ENCODE results near the gene MYH15. TPM values are rescaled to one million over a fixed set of nuclear protein-coding genes. Genes with fewer than 3 reads are reported as not detected.

MYH15 gene
- total RNA-seq, 1 donor = 0.36 TPM

- Histone ChIP-seq H3K27me3 (ENCODE audit: insufficient read depth, low read length) (no peaks in the 10 kb centered on the region), H3K36me3 (ENCODE audit: insufficient read depth, low read length) (no peaks in the 10 kb centered on the region), H3K4me2 (ENCODE audit: insufficient read depth, low read length) (peak overlapping the region; percentile 13), H4K20me1 (ENCODE audit: insufficient read depth, low read length) (no peaks in the 10 kb centered on the region), H3K27ac (ENCODE audit: low read depth, low read length) (peak overlapping the region; percentile 10), H3K9me3 (ENCODE audit: low read depth, low read length) (no peaks in the 10 kb centered on the region), H3K79me2 (ENCODE audit: insufficient read depth, low read length) (no peaks in the 10 kb centered on the region), H3K4me1 (ENCODE audit: insufficient read depth, low read length) (peaks cover 18% of the 10 kb centered on the region), H2AFZ (ENCODE audit: low read length) (peak overlapping the region; percentile 58), H3K4me3 (ENCODE audit: insufficient read depth, low read length) (no peak overlapping the region)
- DNase-seq (ENCODE audit: insufficient read length, low spot score, missing footprints) = no peak
- TF ChIP-seq CTCF (IDR thresholded peaks at IDR 0.05; ENCODE audit: extremely low read depth, low read depth, low read length) = peak; percentile 58
These were observed 42.1 kb upstream of the MYH15 start for GRCh38 chr3:108552267-108553159.

DNA sequence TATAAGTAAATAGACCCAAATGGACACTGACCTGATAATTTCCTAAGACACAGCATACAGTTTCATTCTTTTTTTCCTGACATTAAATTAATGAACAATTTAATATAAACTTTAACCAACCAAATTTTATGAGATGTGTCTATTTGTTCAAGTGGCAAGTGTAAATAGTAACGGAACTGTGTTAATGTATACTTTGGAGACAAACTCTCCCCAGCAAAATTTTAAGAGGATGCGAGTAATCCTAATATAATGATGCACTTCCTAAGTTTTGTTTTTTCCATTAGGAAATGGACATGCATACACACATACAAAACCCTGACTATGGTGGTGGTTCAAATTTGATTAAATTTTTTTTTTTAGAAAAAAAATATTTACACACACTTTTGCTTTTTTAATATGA is 38.5 kb upstream of the MYH15 start:
- Histone ChIP-seq H3K27me3 (ENCODE audit: insufficient read depth, low read length) (no peaks in the 10 kb centered on the region), H3K4me3 (ENCODE audit: insufficient read depth, low read length) (no peak overlapping the region), H3K27ac (ENCODE audit: low read depth, low read length) (no peak overlapping the region)

GRCh38 chr3:108548304-108548703 is 37.9 kb upstream of the MYH15 start:
- H3K79me2 ChIP-seq (ENCODE audit: insufficient read depth, low read length) = no peaks in the 10 kb centered on the region
- H3K4me3 ChIP-seq (ENCODE audit: insufficient read depth, low read length) = no peak overlapping the region
- no peaks in the 10 kb centered on the region for H3K9me3 ChIP-seq (ENCODE audit: low read depth, low read length)
- no peak overlapping the region for H3K27ac ChIP-seq (ENCODE audit: low read depth, low read length)
- DNase-seq (ENCODE audit: insufficient read length, low spot score, missing footprints) = no peak
- peaks cover 9% of the 10 kb centered on the region for H3K36me3 ChIP-seq (ENCODE audit: insufficient read depth, low read length)
- H3K27me3 ChIP-seq (ENCODE audit: insufficient read depth, low read length) = no peaks in the 10 kb centered on the region
- no peaks in the 10 kb centered on the region for H4K20me1 ChIP-seq (ENCODE audit: insufficient read depth, low read length)
- H3K4me1 ChIP-seq (ENCODE audit: insufficient read depth, low read length) = peaks cover 12% of the 10 kb centered on the region
- no peak overlapping the region for H2AFZ ChIP-seq (ENCODE audit: low read length)
- TF ChIP-seq CTCF (IDR thresholded peaks at IDR 0.05; ENCODE audit: extremely low read depth, low read depth, low read length) = no peak
- H3K4me2 ChIP-seq (ENCODE audit: insufficient read depth, low read length) = no peak overlapping the region

More for the DNA sequence above, 38.5 kb upstream of the MYH15 start:
- Histone ChIP-seq H2AFZ (ENCODE audit: low read length) (no peak overlapping the region), H3K79me2 (ENCODE audit: insufficient read depth, low read length) (no peaks in the 10 kb centered on the region), H3K4me1 (ENCODE audit: insufficient read depth, low read length) (peaks cover 12% of the 10 kb centered on the region), H3K9me3 (ENCODE audit: low read depth, low read length) (no peaks in the 10 kb centered on the region), H3K4me2 (ENCODE audit: insufficient read depth, low read length) (no peak overlapping the region), H3K36me3 (ENCODE audit: insufficient read depth, low read length) (peaks cover 3% of the 10 kb centered on the region), H4K20me1 (ENCODE audit: insufficient read depth, low read length) (no peaks in the 10 kb centered on the region)
- no peak for TF ChIP-seq CTCF (IDR thresholded peaks at IDR 0.05; ENCODE audit: extremely low read depth, low read depth, low read length)
- DNase-seq (ENCODE audit: insufficient read length, low spot score, missing footprints) = no peak

GRCh38 chr3:108546692-108547091 is 36.3 kb upstream of the MYH15 start:
- Histone ChIP-seq H3K4me2 (ENCODE audit: insufficient read depth, low read length) (peak overlapping the region; percentile 72), H3K4me1 (ENCODE audit: insufficient read depth, low read length) (peaks cover 5% of the 10 kb centered on the region), H3K4me3 (ENCODE audit: insufficient read depth, low read length) (peak overlapping the region; percentile 36)

More at GRCh38 chr3:108546692-108547091, 36.3 kb upstream of the MYH15 start:
- H3K27ac ChIP-seq (ENCODE audit: low read depth, low read length) = peak overlapping the region; percentile 4
- peak overlapping the region; percentile 56 for H2AFZ ChIP-seq (ENCODE audit: low read length)
- H3K9me3 ChIP-seq (ENCODE audit: low read depth, low read length) = no peaks in the 10 kb centered on the region
- H4K20me1 ChIP-seq (ENCODE audit: insufficient read depth, low read length) = no peaks in the 10 kb centered on the region
- TF ChIP-seq CTCF (IDR thresholded peaks at IDR 0.05; ENCODE audit: extremely low read depth, low read depth, low read length) = no peak
- no peak for DNase-seq (ENCODE audit: insufficient read length, low spot score, missing footprints)
- H3K27me3 ChIP-seq (ENCODE audit: insufficient read depth, low read length) = no peaks in the 10 kb centered on the region
- H3K79me2 ChIP-seq (ENCODE audit: insufficient read depth, low read length) = no peaks in the 10 kb centered on the region
- H3K36me3 ChIP-seq (ENCODE audit: insufficient read depth, low read length) = peaks cover 10% of the 10 kb centered on the region

Data from osteoblast (primary cell).